ENCODE measurements around the gene OPN1SW.

DNA sequence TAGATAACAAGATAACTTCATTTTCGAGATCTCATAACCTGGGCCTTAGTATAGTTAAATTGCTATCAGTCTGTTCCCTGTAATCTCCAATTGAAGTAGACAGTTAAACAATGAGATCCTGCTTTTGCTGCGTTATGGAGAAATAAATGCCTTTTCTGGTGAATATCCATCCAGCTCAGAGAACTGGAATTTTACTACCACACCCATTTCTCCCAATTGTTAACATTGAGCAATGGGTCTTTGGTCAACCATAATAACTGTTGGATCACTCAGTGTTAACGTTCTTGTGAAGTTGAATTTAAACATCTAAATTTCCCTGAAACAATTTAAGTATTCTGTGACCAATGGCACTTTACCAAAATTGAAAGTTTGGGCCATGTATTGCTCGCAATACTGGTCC lies 33.4 kb downstream of the OPN1SW start:
- no peak for TF ChIP-seq POLR2A (IDR thresholded peaks at IDR 0.05; ENCODE audit: low read length)
- no peak for TF ChIP-seq GATA1 (IDR thresholded peaks at IDR 0.05; ENCODE audit: low read depth, low read length)
